Dendritic cell treated with granulocyte-macrophage colony-stimulating factor and Interleukin-4, amounts not matched to agents 40 ng/mL and 50 ng/mL, for 4 days (primary cell): Measurements from ENCODE around the gene ZEB2.
"Not testable (repeated sequence)": the region's sequence is repeated elsewhere in the genome, so short reads cannot be mapped to it uniquely, and the experiment has no call there.

Experiments
- H3K27ac Mint-ChIP-seq: one replicate; pipeline ENCODE4 v1.8.0; 2022; ENCODE audit warnings: mild to moderate bottlenecking, mixed read lengths
- H3K27me3 Mint-ChIP-seq: one replicate; pipeline ENCODE4 v1.8.0; 2022; ENCODE audit warnings: mild to moderate bottlenecking, mixed read lengths
- H3K36me3 Mint-ChIP-seq: one replicate; pipeline ENCODE4 v1.8.0; 2022; ENCODE audit warnings: low read depth, mixed read lengths
- H3K4me1 Mint-ChIP-seq: one replicate; pipeline ENCODE4 v1.8.0; 2022; ENCODE audit warnings: low read depth, mixed read lengths
- H3K4me3 Mint-ChIP-seq: one replicate; pipeline ENCODE4 v1.8.0; 2022; ENCODE audit warnings: mild to moderate bottlenecking, moderate library complexity, mixed read lengths
- H3K9me3 Mint-ChIP-seq: one replicate; pipeline ENCODE4 v1.8.0; 2022; ENCODE audit warnings: mixed read lengths
- intact Hi-C: fragments of 100-400 bp; cut with micrococcal nuclease; formaldehyde crosslinking; loops from one replicate; pipeline ENCODE4 v1.15.0; 2022

The ZEB2 gene

DNA sequence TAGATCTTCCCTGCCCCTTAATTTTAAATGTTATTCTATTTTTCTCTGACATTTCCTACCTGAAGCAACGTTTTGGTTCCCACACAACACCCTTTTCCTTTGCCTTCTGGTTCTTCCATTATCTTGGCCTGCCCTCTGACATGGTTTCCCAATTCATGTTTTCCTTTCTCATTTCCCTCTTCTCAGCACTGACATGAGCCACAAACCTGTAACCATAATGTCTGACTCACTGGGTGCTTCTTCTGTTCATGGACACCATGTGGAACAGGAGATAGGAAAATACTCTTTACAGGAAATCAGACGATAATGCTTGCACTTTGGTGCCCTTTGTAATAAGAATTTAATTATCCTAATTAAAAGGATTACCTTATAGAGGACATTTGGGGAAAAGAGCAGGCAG, 142.0 kb downstream of the ZEB2 start:
- intact Hi-C loops: loop anchor here (10.0 kb wide), 1 partner anchor 863 kb away; no protein-coding TSS in a partner anchor
- Mint-ChIP-seq H3K36me3 (no peaks in the 10 kb centered on the region), H3K27ac (no peak overlapping the region), H3K4me3 (no peak overlapping the region), H3K9me3 (no peaks in the 10 kb centered on the region), H3K27me3 (no peaks in the 10 kb centered on the region), H3K4me1 (peaks cover 87% of the 10 kb centered on the region)

- H3K36me3 Mint-ChIP-seq: no peaks in the 10 kb centered on the region
- H3K27me3 Mint-ChIP-seq: no peaks in the 10 kb centered on the region
- intact Hi-C loops: loop anchor here (10.0 kb wide), 1 partner anchor 862 kb away; no protein-coding TSS in a partner anchor
- H3K9me3 Mint-ChIP-seq: no peaks in the 10 kb centered on the region
- H3K4me1 Mint-ChIP-seq: peaks cover 92% of the 10 kb centered on the region
- no peak overlapping the region for H3K27ac Mint-ChIP-seq
- no peak overlapping the region for H3K4me3 Mint-ChIP-seq
These were observed 143.0 kb downstream of the ZEB2 start for GRCh38 chr2:144376926-144377325.

- Mint-ChIP-seq H3K4me3 (no peak overlapping the region), H3K27ac (no peak overlapping the region), H3K36me3 (no peaks in the 10 kb centered on the region), H3K9me3 (no peaks in the 10 kb centered on the region), H3K27me3 (no peaks in the 10 kb centered on the region), H3K4me1 (peaks cover 92% of the 10 kb centered on the region)
- intact Hi-C loops: loop anchor here (10.0 kb wide), 1 partner anchor 862 kb away; no protein-coding TSS in a partner anchor
These were observed 143.5 kb downstream of the ZEB2 start for GRCh38 chr2:144376460-144376859.

- peaks cover 79% of the 10 kb centered on the region for H3K4me1 Mint-ChIP-seq
- H3K36me3 Mint-ChIP-seq: no peaks in the 10 kb centered on the region
- no peak overlapping the region for H3K4me3 Mint-ChIP-seq
- H3K9me3 Mint-ChIP-seq: no peaks in the 10 kb centered on the region
- no peaks in the 10 kb centered on the region for H3K27me3 Mint-ChIP-seq
- H3K27ac Mint-ChIP-seq: peak overlapping the region; percentile 64
- intact Hi-C loops: loop anchor here (10.0 kb wide), 1 partner anchor 859 kb away; no protein-coding TSS in a partner anchor
These were observed 145.7 kb downstream of the ZEB2 start for GRCh38 chr2:144374163-144374661.

DNA sequence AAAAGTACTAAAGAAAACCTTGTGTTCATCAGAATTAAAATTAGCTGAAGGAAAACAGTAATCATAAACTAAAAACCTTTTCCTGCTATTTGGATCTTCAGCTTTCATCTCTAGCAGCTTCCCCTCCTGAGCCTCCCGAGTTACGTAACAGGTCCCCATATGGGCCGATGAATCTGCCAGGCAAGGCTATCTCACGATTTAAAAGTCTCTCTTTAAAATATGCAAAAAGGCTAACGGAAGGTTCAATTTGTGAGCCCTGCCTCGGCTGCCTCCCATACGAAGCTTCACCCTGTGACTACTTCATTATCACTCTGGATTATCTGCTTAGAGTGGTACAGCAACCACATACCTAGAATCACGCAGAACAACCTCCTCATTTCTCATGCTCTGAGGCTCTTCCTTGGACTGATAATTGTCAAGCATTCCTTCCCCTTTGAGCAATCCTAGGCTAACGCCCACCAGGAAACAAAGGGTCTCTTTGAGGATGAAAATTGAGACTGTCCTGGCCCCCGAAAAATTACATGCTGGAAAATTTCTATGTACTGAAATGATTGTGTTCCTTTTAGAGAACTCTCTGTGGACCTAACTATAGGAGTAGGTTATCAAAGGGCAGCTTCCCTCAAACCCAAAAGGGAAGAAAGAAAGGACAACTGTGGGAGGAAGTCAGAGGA, 147.4 kb downstream of the ZEB2 start:
- H3K4me3 Mint-ChIP-seq: peak overlapping the region; percentile 8
- intact Hi-C loops: loop anchor here (10.0 kb wide), 1 partner anchor 858 kb away; no protein-coding TSS in a partner anchor
- H3K4me1 Mint-ChIP-seq: peaks cover 64% of the 10 kb centered on the region
- H3K36me3 Mint-ChIP-seq: no peaks in the 10 kb centered on the region
- peak overlapping the region; percentile 72 for H3K27ac Mint-ChIP-seq
- no peaks in the 10 kb centered on the region for H3K9me3 Mint-ChIP-seq
- H3K27me3 Mint-ChIP-seq: no peaks in the 10 kb centered on the region

DNA sequence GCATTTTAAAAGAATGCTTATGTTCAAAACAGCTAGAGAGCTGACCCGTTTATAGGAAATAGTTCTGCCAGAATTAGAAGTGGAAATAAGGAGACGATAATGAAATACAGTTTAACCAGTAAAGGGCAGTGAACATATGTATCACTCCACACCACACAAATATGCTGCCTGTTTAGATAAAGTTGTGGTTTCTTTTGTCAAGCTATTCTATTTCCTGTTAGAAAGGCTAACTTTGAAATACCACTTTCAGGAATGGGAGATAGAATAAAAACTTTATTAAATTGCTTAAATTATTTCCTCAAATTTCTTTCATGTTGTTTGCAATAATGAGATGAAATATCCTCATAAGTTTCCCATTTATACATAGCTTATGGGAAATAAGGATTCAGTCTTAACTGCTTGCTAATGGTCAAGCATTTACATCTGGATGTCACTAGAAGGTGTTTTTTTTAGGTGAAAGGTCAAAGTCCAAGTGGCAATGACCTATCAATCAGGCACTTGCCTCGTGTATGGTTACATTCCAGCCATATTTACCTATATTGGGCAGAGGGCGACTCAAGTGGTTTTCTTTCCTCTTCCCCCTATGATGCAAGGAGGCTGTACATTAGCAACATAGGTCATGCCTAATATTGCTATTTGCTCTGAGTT, 148.9 kb downstream of the ZEB2 start:
- H3K27ac Mint-ChIP-seq: no peak overlapping the region

GRCh38 chr2:144369416-144369815, 150.5 kb downstream of the ZEB2 start:
- intact Hi-C loops: no loop called here
- Mint-ChIP-seq H3K27ac (no peak overlapping the region), H3K4me3 (no peak overlapping the region), H3K27me3 (no peaks in the 10 kb centered on the region), H3K36me3 (no peaks in the 10 kb centered on the region), H3K9me3 (no peaks in the 10 kb centered on the region), H3K4me1 (peaks cover 34% of the 10 kb centered on the region)

More for the DNA sequence above, 148.9 kb downstream of the ZEB2 start:
- H3K9me3 Mint-ChIP-seq: no peaks in the 10 kb centered on the region
- no peaks in the 10 kb centered on the region for H3K36me3 Mint-ChIP-seq
- H3K27me3 Mint-ChIP-seq: no peaks in the 10 kb centered on the region
- no peak overlapping the region for H3K4me3 Mint-ChIP-seq
- H3K4me1 Mint-ChIP-seq: peaks cover 49% of the 10 kb centered on the region
- intact Hi-C loops: loop anchor here (10.0 kb wide), 1 partner anchor 856 kb away; no protein-coding TSS in a partner anchor

GRCh38 chr2:144366825-144367429, 153.0 kb downstream of the ZEB2 start:
- intact Hi-C loops: no loop called here
- Mint-ChIP-seq H3K9me3 (peaks cover 5% of the 10 kb centered on the region), H3K4me3 (no peak overlapping the region), H3K36me3 (no peaks in the 10 kb centered on the region), H3K4me1 (peaks cover 11% of the 10 kb centered on the region), H3K27ac (no peak overlapping the region), H3K27me3 (no peaks in the 10 kb centered on the region)

GRCh38 chr2:144364944-144365738, 154.8 kb downstream of the ZEB2 start:
- H3K4me3 Mint-ChIP-seq: no peak overlapping the region
- H3K4me1 Mint-ChIP-seq: peaks cover 5% of the 10 kb centered on the region
- no peaks in the 10 kb centered on the region for H3K27me3 Mint-ChIP-seq
- intact Hi-C loops: no loop called here
- H3K36me3 Mint-ChIP-seq: no peaks in the 10 kb centered on the region
- peaks cover 7% of the 10 kb centered on the region for H3K9me3 Mint-ChIP-seq
- no peak overlapping the region for H3K27ac Mint-ChIP-seq

DNA sequence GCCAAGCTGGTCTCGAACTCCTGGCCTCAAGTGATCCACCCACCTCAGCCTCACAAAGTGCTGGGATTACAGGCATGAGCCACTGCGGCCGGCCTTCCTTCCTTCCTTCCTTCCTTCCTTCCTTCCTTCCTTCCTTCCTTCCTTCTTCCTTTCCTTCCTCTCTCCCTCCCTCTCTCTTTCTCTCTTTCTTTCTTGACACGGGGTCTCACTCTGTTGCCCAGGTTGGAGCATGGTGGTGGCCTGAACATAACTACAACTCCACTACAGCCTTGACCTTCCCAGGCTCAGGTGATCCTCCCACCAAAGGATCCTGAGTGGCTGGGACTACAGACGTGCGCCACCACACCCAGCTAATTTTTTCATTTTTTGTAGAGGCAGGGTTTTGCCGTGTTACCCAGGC, 155.7 kb downstream of the ZEB2 start:
- intact Hi-C loops, H3K9me3 Mint-ChIP-seq, H3K27ac Mint-ChIP-seq, H3K36me3 Mint-ChIP-seq, H3K4me3 Mint-ChIP-seq, H3K27me3 Mint-ChIP-seq, H3K4me1 Mint-ChIP-seq: not testable (repeated sequence)

DNA sequence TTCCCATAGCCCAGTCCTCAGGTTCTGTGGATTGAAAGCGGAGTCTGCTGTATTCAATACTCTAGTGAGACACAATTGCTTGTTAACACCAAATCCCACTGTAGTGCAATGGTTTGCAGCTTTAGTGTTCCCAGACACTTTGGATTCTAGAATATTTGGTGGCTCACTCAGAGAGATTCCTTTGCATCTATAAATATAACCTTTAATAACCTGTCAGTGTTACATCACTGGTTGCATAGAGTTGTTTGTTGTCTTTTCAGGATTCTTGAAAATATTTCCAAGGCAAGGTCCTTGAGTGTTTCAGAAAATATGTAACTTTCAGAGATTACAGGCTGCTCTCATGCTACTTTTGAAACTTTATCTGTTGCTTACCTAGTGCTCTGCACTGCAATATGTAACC, 157.5 kb downstream of the ZEB2 start:
- intact Hi-C loops: no loop called here
- no peak overlapping the region for H3K4me3 Mint-ChIP-seq
- H3K36me3 Mint-ChIP-seq: no peaks in the 10 kb centered on the region
- no peak overlapping the region for H3K27ac Mint-ChIP-seq
- H3K4me1 Mint-ChIP-seq: peaks cover 10% of the 10 kb centered on the region
- H3K27me3 Mint-ChIP-seq: no peaks in the 10 kb centered on the region
- H3K9me3 Mint-ChIP-seq: peaks cover 7% of the 10 kb centered on the region

DNA sequence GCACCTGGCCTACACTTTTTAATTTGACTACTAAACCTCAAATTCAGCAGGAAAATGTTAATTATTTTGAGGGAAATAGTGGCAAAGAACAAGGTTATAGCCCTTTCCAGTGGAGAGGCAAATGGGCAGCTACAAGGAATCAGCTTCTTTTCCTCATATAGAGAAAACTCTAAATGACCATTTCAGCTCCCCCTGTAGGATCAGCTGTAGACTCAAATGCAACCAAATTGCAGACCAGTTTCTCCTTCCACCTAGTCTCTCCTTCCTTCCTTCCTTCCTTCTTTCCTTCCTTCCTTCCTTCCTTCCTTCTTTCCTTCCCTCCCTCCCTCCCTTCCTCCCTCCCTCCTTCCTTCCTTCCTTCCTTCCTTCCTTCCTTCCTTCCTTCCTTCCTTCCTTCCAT, 158.2 kb downstream of the ZEB2 start:
- H3K9me3 Mint-ChIP-seq: peaks cover 7% of the 10 kb centered on the region
- peaks cover 16% of the 10 kb centered on the region for H3K4me1 Mint-ChIP-seq
- no peaks in the 10 kb centered on the region for H3K27me3 Mint-ChIP-seq
- H3K4me3 Mint-ChIP-seq: no peak overlapping the region
- H3K27ac Mint-ChIP-seq: no peak overlapping the region
- intact Hi-C loops: no loop called here
- no peaks in the 10 kb centered on the region for H3K36me3 Mint-ChIP-seq

DNA sequence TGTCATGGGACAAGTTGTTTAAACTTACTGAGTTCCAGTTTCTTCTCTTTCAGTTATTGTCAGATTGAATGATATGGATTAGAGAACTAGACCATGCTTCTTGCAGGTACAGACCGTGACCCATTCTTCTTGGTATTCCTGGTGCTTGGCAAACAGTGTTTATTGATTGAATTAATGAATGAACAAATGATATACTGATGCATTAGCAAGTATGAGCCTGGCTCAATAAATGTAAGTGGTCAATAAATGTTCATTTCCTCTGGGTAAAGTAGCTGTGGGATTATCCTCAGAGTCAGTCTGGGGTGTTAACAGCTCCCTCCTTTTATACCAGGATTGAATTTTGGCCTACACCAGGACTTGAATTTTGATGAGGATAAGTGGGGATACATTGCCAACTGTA, 160.2 kb downstream of the ZEB2 start:
- intact Hi-C loops: no loop called here
- Mint-ChIP-seq H3K27me3 (no peaks in the 10 kb centered on the region), H3K4me1 (peaks cover 35% of the 10 kb centered on the region)

More for the DNA sequence above, 160.2 kb downstream of the ZEB2 start:
- H3K4me3 Mint-ChIP-seq: no peak overlapping the region
- H3K27ac Mint-ChIP-seq: no peak overlapping the region
- H3K36me3 Mint-ChIP-seq: no peaks in the 10 kb centered on the region
- H3K9me3 Mint-ChIP-seq: peaks cover 7% of the 10 kb centered on the region
